ENCODE data around the gene SELENOV. TPM values are rescaled to one million over a fixed set of nuclear protein-coding genes. Genes with fewer than 3 reads are reported as not detected.

SELENOV gene
- total and polyA plus RNA-seq, 9 of the 15 experiments (the other 6 are each of a cell fraction or from before 2014, with no cell fraction given), result 0.04 to 0.09 (median 0.06) TPM; not detected in 4

DNA sequence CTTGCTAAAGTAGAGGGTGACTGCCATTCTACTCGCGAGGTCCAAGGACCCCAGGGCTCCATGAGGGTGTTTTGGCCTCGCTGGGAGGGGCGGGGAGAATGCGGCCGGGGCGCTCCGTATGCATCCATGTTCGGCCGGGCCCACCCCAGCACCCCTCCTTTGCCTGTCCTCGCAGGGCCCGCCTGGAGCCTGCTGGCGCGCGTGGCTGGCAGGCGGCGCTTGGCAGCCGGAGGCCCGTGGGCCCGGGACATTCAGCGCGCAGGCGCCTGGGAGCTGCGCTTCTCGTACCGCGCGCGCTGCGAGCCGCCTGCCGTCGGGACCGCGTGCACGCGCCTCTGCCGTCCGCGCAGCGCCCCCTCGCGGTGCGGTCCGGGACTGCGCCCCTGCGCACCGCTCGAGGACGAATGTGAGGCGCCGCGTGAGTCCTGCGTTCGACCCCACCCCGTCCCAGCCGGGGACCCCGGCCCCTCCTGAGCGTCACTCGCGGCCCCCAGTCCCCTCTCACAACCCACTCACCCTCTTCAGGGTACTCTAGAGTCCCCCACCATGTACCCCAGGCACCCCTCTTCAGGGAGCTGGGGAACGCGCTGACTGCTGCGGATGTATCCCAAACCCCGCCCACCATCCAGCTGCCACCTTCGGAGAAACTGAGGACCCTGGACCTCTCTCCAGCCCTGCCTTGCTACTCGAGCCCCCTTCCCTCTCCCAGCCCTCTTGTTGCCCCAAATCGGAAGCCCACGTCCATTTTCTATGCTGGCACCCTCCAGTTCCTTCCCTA lies 12.1 kb upstream of the SELENOV start (continued):
- TF ChIP-seq KLF1 (tag; IDR thresholded peaks at IDR 0.05), result no peak
- TF ChIP-seq, protein P1, sequence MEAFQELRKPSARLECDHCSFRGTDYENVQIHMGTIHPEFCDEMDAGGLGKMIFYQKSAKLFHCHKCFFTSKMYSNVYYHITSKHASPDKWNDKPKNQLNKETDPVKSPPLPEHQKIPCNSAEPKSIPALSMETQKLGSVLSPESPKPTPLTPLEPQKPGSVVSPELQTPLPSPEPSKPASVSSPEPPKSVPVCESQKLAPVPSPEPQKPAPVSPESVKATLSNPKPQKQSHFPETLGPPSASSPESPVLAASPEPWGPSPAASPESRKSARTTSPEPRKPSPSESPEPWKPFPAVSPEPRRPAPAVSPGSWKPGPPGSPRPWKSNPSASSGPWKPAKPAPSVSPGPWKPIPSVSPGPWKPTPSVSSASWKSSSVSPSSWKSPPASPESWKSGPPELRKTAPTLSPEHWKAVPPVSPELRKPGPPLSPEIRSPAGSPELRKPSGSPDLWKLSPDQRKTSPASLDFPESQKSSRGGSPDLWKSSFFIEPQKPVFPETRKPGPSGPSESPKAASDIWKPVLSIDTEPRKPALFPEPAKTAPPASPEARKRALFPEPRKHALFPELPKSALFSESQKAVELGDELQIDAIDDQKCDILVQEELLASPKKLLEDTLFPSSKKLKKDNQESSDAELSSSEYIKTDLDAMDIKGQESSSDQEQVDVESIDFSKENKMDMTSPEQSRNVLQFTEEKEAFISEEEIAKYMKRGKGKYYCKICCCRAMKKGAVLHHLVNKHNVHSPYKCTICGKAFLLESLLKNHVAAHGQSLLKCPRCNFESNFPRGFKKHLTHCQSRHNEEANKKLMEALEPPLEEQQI (IDR thresholded peaks at IDR 0.05), result no peak
- no peak; the same call in 1 of the 2 replicates for TF ChIP-seq CREB1 (IDR thresholded peaks at IDR 0.05)
- peak; percentile 90 for TF ChIP-seq CREB1 (CRISPR knock-in tag; IDR thresholded peaks at IDR 0.05)
- TF ChIP-seq, protein P2, sequence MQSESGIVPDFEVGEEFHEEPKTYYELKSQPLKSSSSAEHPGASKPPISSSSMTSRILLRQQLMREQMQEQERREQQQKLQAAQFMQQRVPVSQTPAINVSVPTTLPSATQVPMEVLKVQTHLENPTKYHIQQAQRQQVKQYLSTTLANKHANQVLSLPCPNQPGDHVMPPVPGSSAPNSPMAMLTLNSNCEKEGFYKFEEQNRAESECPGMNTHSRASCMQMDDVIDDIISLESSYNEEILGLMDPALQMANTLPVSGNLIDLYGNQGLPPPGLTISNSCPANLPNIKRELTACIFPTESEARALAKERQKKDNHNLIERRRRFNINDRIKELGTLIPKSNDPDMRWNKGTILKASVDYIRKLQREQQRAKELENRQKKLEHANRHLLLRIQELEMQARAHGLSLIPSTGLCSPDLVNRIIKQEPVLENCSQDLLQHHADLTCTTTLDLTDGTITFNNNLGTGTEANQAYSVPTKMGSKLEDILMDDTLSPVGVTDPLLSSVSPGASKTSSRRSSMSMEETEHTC (IDR thresholded peaks at IDR 0.05), result no peak
- no peak for TF ChIP-seq PHB2 (IDR thresholded peaks at IDR 0.05; ENCODE audit: low read depth)
- TF ChIP-seq CBX8 (IDR thresholded peaks at IDR 0.05; ENCODE audit: borderline replicate concordance, extremely low read depth, low read depth, low read length, poor library complexity, severe bottlenecking), result no peak
- no peak for TF ChIP-seq ARID1B (IDR thresholded peaks at IDR 0.05)
- TF ChIP-seq, protein P3, sequence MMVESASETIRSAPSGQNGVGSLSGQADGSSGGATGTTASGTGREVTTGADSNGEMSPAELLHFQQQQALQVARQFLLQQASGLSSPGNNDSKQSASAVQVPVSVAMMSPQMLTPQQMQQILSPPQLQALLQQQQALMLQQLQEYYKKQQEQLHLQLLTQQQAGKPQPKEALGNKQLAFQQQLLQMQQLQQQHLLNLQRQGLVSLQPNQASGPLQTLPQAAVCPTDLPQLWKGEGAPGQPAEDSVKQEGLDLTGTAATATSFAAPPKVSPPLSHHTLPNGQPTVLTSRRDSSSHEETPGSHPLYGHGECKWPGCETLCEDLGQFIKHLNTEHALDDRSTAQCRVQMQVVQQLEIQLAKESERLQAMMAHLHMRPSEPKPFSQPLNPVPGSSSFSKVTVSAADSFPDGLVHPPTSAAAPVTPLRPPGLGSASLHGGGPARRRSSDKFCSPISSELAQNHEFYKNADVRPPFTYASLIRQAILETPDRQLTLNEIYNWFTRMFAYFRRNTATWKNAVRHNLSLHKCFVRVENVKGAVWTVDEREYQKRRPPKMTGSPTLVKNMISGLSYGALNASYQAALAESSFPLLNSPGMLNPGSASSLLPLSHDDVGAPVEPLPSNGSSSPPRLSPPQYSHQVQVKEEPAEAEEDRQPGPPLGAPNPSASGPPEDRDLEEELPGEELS (CRISPR knock-in tag; IDR thresholded peaks at IDR 0.05; ENCODE audit: borderline replicate concordance), result peak; percentile 100
- TF ChIP-seq MAFF (IDR thresholded peaks at IDR 0.05; ENCODE audit: low read length), result no peak
- TF ChIP-seq RBM22 (IDR thresholded peaks at IDR 0.05; ENCODE audit: low read depth, low read length, poor library complexity, severe bottlenecking), result no peak
- TF ChIP-seq, protein P4, sequence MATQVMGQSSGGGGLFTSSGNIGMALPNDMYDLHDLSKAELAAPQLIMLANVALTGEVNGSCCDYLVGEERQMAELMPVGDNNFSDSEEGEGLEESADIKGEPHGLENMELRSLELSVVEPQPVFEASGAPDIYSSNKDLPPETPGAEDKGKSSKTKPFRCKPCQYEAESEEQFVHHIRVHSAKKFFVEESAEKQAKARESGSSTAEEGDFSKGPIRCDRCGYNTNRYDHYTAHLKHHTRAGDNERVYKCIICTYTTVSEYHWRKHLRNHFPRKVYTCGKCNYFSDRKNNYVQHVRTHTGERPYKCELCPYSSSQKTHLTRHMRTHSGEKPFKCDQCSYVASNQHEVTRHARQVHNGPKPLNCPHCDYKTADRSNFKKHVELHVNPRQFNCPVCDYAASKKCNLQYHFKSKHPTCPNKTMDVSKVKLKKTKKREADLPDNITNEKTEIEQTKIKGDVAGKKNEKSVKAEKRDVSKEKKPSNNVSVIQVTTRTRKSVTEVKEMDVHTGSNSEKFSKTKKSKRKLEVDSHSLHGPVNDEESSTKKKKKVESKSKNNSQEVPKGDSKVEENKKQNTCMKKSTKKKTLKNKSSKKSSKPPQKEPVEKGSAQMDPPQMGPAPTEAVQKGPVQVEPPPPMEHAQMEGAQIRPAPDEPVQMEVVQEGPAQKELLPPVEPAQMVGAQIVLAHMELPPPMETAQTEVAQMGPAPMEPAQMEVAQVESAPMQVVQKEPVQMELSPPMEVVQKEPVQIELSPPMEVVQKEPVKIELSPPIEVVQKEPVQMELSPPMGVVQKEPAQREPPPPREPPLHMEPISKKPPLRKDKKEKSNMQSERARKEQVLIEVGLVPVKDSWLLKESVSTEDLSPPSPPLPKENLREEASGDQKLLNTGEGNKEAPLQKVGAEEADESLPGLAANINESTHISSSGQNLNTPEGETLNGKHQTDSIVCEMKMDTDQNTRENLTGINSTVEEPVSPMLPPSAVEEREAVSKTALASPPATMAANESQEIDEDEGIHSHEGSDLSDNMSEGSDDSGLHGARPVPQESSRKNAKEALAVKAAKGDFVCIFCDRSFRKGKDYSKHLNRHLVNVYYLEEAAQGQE (IDR thresholded peaks at IDR 0.05; ENCODE audit: borderline replicate concordance), result peak; percentile 49; the same call in 1 of the 2 replicates
- TF ChIP-seq, protein P4 (CRISPR knock-in tag; IDR thresholded peaks at IDR 0.05; ENCODE audit: low read depth), result no peak

All from K562 (cell line).